ENCODE results near the gene RBBP8.
"Not testable (repeated sequence)": the region's sequence is repeated elsewhere in the genome, so short reads cannot be mapped to it uniquely, and the experiment has no call there.

Gene RBBP8

GRCh38 chr18:22933206-22933965 lies at the start of gene RBBP8:
Gene RBBP8 (plus strand): TSS chr18:22933328. CDS start chr18:22936852, 3,524 bp downstream.
- peak; percentile 77 for DNase-seq

DNA sequence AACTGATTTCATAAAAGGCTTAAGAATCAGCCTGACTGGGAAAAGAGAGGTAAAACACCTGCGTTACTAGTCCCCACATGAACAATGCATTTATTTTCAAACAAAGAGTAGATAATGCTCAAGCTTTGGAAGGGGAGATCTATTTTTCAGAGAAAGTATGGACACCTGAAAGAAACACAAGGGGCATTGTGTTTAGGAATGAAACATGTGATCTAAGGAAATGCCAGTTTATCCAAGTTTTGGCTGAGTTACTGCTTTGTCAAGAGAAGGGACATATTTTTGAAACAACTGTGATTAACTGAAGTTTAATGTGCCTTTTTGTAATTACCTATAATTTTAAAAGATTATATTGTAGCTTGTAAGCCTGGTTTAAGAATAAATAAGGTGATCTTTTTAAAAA lies 49.3 kb upstream of the RBBP8 start:
- DNase-seq = no peak

DNA sequence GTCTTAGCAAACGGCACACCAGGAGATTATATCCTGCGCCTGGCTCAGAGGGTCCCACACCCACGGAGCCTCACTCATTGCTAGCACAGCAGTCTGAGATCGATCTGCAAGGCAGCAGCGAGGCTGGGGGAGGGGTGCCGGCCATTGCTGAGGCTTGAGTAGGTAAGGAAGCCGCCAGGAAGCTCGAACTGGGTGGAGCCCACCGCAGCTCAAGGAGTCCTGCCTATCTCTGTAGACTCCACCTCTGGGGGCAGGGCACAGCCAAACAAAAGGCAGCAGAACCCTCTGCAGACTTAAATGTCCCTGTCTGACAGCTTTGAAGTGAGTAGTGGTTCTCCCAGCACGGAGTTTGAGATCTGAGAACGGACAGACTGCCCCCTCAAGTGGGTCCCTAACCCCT lies 47.4 kb upstream of the RBBP8 start:
- not testable (repeated sequence) for DNase-seq

DNA sequence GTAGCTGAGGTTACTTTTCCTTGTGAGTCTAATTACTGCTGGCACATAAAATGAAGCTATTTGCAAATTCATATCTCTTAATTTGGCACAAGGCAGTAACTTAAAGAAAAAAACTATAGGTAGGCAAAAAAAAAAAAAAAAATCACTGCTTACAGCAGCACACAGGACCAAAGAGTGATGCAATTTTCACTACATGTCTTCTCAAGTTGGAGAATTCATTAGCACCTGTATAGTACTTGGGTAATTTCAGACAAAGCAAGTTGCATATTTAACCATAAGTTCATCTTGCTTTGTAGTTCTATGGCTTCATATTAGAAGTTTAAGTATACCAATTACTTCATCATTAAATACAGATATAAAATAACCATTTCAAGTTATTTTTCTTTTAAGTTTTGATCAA lies 33.7 kb upstream of the RBBP8 start:
- no peak for DNase-seq

DNA sequence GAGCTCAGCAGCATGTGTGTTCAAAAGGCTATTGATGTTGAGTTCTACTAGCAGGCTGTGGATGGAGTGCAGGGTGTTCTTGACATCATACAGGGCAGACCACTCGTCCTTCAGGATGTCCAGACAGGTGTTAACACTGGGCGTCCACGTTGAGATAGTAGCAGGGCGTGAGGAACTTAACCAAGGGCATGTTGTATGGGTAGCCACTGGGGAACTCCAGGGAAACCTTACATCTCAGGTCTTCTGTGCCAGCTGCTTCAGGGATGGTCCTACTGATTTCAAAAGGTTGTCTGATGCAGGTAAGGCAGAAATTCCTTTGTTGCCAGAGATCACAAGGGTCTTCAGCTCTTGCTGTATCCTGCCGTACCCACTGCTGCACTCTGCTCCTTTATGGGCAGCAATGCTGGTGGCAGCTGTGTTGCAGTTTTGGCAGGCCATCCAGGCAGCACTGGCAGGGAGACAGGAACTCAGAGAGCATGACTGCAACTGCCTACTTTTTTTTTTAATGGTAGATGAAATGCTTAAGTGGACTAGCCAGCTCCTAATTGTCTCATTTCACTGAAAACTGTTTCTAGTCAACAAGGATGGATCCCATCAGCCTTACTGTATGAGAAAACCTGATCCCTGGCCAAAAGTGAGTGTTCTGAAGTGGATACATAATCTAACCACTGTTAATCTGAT lies 32.4 kb upstream of the RBBP8 start:
- DNase-seq = no peak

GRCh38 chr18:22902093-22902492 lies 31.0 kb upstream of the RBBP8 start:
- DNase-seq = no peak

DNA sequence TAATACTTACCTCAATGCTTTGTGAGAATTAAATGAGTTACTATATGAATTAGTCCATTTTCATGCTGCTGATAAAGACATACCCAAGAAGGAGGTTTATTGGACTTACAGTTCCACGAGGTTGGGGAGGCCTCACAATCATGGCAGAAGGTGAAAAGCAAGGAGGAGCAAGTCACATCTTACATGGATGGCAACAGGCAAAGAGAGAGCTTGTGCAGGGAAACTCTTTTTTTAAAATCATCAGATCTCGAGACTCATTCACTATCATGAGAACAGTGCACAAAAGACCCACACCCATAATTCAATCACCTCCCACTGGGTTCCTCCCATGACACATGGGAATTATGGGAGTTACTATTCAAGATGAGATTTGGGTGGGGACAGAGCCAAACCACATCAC lies 29.9 kb upstream of the RBBP8 start:
- DNase-seq = not testable (repeated sequence)

DNA sequence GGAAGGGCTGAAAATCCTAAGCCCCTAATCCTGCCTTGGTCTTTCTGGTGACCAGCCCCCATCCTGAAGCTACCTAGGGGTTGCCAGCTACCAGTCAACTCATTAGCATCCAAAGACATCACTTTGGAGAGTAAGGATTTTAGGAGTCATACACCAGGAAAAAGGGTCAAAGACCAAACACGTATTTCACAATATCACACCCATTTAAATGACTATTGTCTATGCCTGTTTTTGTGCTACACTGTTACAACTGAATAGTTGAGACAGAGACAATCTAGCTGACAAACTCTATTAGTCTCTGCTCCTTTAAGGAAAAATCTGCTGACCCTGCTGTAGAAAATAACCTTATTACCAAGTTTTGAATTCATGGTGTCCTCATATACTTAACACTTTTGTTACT lies 21.0 kb upstream of the RBBP8 start:
- no peak for DNase-seq

- DNase-seq = no peak
Observed at GRCh38 chr18:22912835-22913234, 20.3 kb upstream of the RBBP8 start.

GRCh38 chr18:22913861-22914260 lies 19.3 kb upstream of the RBBP8 start:
- no peak for DNase-seq

GRCh38 chr18:22914633-22915032 lies 18.5 kb upstream of the RBBP8 start:
- no peak for DNase-seq

GRCh38 chr18:22915337-22915736 lies 17.8 kb upstream of the RBBP8 start:
- DNase-seq = no peak

GRCh38 chr18:22921772-22922171 lies 11.4 kb upstream of the RBBP8 start:
- no peak for DNase-seq

GRCh38 chr18:22924589-22924988 lies 8.5 kb upstream of the RBBP8 start:
- DNase-seq = no peak

DNA sequence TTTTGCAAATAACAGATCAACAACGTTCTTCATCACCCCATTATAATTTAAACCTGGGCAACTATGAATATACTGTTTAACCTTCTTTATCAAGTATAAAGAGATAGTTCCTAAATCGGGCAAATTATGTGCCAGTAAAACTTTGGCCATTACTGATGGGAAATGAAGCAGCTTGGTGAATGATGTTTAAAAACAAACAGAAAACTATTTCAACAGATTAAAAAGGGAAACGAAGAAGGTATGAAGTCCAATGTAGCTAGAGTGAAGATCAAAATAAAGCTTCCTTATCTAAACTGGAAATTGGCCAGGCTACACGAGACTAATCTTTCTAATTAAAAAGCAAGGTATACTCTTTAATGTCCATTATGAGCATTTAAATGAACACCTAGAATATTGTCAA lies 6.7 kb upstream of the RBBP8 start:
- DNase-seq = no peak

DNA sequence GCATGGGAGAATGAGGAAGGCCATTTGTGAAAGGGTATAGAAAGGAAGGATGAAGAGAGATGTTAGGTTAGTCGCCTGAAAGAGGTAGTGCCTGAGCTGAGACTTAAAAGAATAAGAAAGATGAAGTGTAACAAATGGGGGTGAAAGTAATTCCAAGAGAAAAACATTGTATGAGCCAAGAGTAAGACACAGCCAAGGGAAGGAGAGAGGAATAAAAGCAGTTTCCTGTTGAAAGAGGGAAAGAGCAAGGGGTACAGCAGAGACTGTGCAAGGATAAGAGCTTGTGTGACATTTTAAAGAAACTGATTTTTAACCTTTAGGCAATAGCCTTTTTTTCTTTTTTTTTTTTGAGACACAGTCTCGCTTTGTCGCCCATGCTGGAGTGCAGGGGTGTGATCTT lies 4.8 kb upstream of the RBBP8 start:
- DNase-seq = no peak

GRCh38 chr18:22930089-22930713 lies 2.9 kb upstream of the RBBP8 start:
- DNase-seq = peak; percentile 61

DNA sequence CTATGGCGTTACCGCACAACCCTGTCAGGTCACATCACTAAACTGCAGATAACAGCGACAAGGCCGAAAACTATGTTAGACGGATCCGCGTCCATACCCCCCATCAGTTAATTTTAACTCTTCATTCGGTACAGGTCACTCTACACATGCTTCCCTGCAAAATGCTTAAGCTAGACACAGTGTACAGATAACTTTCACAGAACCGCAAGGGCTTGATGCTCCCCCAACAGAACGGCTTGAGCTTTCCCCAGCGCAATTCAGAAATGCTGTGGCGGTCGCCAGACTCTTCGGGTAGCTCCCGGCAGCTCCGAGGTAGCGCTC lies 283 bp upstream of the RBBP8 start:
- DNase-seq = no peak

DNA sequence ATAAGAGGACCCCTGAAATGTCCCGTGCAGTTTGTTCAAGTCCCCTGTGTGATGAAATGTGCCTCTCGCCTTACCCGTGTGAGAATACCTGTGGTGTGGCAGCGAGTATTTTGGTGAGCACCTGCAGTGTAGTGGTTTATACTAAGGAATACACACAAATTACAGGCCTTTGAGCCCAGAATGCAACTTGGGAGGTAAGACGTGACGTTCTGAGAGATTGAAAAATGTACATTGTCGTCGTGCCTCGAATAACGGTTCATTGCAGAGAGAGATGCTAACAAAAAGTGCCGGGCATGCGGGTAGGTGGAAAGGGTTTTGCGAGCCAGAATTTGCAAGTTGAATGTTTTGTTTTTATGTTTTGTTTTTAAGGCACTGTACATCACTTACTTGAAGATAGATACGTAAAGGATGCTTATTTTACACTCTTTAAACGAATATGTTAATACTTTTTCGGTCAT lies 867 bp downstream of the RBBP8 start:
- no peak for DNase-seq

- DNase-seq = no peak
Observed at GRCh38 chr18:22934789-22935188, 1.7 kb downstream of the RBBP8 start.

DNA sequence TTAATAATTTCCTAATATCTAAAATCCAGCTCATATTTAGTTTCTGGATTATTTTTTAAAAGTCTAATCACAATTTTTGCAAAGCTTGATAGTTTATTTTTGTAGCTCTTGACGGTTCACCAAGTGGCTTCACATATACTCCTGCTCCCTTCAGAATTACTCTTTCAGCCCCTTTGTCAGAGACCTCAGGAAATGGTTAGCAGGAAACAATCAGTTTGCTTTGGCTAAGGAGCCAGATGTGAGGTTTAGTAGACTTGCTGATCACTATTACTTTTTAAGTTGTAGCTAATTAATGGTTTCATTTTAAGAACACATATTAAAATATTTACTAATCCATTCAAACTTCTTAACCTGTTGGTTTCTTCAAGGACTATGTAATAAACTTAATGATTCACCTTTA lies 2.3 kb downstream of the RBBP8 start:
- DNase-seq = no peak

- no peak for DNase-seq
Observed at GRCh38 chr18:22936515-22936914, 3.4 kb downstream of the RBBP8 start.

- no peak for DNase-seq
Observed at GRCh38 chr18:22939649-22940048, 6.5 kb downstream of the RBBP8 start.

- no peak for DNase-seq
Observed at GRCh38 chr18:22943847-22944246, 10.7 kb downstream of the RBBP8 start.
